Osteocyte (in vitro differentiated cells): Measurements from ENCODE around the gene MSL3. TPM values are rescaled to one million over a fixed set of nuclear protein-coding genes. Genes with fewer than 3 reads are reported as not detected.

Experiments
- DNase-seq: peaks from one replicate; pipeline ENCODE4 v3.0.0; 2021; ENCODE audit warnings: mixed read lengths; ENCODE audit not compliant: unreplicated experiment; ENCODE audit errors: extremely low spot score
- H3K27ac Mint-ChIP-seq: one replicate; pipeline ENCODE4 v1.8.0; 2021; ENCODE audit warnings: mild to moderate bottlenecking, mixed read lengths; ENCODE audit not compliant: unreplicated experiment
- H3K27me3 Mint-ChIP-seq: one replicate; pipeline ENCODE4 v1.8.0; 2021; ENCODE audit warnings: mixed read lengths; ENCODE audit not compliant: unreplicated experiment
- H3K36me3 Mint-ChIP-seq: one replicate; pipeline ENCODE4 v1.8.0; 2021; ENCODE audit warnings: mixed read lengths; ENCODE audit not compliant: unreplicated experiment
- H3K4me1 Mint-ChIP-seq: one replicate; pipeline ENCODE4 v1.8.0; 2021; ENCODE audit warnings: mixed read lengths; ENCODE audit not compliant: unreplicated experiment
- H3K4me3 Mint-ChIP-seq: one replicate; pipeline ENCODE4 v1.8.0; 2021; ENCODE audit warnings: mild to moderate bottlenecking, moderate library complexity, mixed read lengths; ENCODE audit not compliant: unreplicated experiment
- H3K9me3 Mint-ChIP-seq: one replicate; pipeline ENCODE4 v1.8.0; 2021; ENCODE audit warnings: mixed read lengths; ENCODE audit not compliant: unreplicated experiment
- CTCF ChIP-seq: fragments of 200-600 bp; sonication (generic); IDR thresholded peaks from 2 replicates; pipeline ENCODE4 v1.5.0; 2021; ENCODE audit warnings: antibody characterized with exemption, mild to moderate bottlenecking, moderate library complexity
- total RNA-seq: library from RNA; stranded (reverse); gene quantifications from 2 replicates; pipeline ENCODE4 v1.2.1, GENCODE V29; 2021

The MSL3 gene
- total RNA-seq, 1 donor from 2014 or later: 27.8 TPM

GRCh38 chrX:11745881-11746280, 12.2 kb upstream of the MSL3 start:
- Mint-ChIP-seq H3K27ac (no peak overlapping the region), H3K36me3 (no peaks in the 10 kb centered on the region)

GRCh38 chrX:11750046-11750445, 8.0 kb upstream of the MSL3 start:
- no peak for TF ChIP-seq CTCF
- Mint-ChIP-seq H3K27me3 (peaks cover 19% of the 10 kb centered on the region), H3K4me1 (no peaks in the 10 kb centered on the region), H3K27ac (no peak overlapping the region), H3K9me3 (no peaks in the 10 kb centered on the region), H3K36me3 (no peaks in the 10 kb centered on the region), H3K4me3 (no peak overlapping the region)
- DNase-seq: no peak

More at GRCh38 chrX:11745881-11746280, 12.2 kb upstream of the MSL3 start:
- no peak for DNase-seq
- Mint-ChIP-seq H3K4me1 (no peaks in the 10 kb centered on the region), H3K27me3 (peaks cover 17% of the 10 kb centered on the region), H3K4me3 (no peak overlapping the region), H3K9me3 (no peaks in the 10 kb centered on the region)
- no peak for TF ChIP-seq CTCF

- no peak for DNase-seq
- Mint-ChIP-seq H3K27me3 (peaks cover 17% of the 10 kb centered on the region), H3K27ac (no peak overlapping the region), H3K4me3 (no peak overlapping the region), H3K9me3 (no peaks in the 10 kb centered on the region), H3K36me3 (no peaks in the 10 kb centered on the region), H3K4me1 (no peaks in the 10 kb centered on the region)
- TF ChIP-seq CTCF: no peak
Measured at GRCh38 chrX:11750694-11751093, 7.3 kb upstream of the MSL3 start.

- H3K36me3 Mint-ChIP-seq: no peaks in the 10 kb centered on the region
- no peak overlapping the region for H3K27ac Mint-ChIP-seq
- no peaks in the 10 kb centered on the region for H3K9me3 Mint-ChIP-seq
- peaks cover 17% of the 10 kb centered on the region for H3K27me3 Mint-ChIP-seq
- H3K4me3 Mint-ChIP-seq: no peak overlapping the region
- DNase-seq: no peak
- no peaks in the 10 kb centered on the region for H3K4me1 Mint-ChIP-seq
- TF ChIP-seq CTCF: no peak
Measured at GRCh38 chrX:11751261-11751660, 6.8 kb upstream of the MSL3 start.

GRCh38 chrX:11753668-11754067, 4.4 kb upstream of the MSL3 start:
- Mint-ChIP-seq H3K9me3 (no peaks in the 10 kb centered on the region), H3K27me3 (peaks cover 17% of the 10 kb centered on the region), H3K4me3 (no peak overlapping the region), H3K4me1 (no peaks in the 10 kb centered on the region), H3K27ac (no peak overlapping the region), H3K36me3 (no peaks in the 10 kb centered on the region)
- no peak for DNase-seq
- TF ChIP-seq CTCF: no peak
